Fibroblast of villous mesenchyme (primary cell): ENCODE measurements around the gene FBXW12. TPM values are rescaled to one million over a fixed set of nuclear protein-coding genes. Genes with fewer than 3 reads are reported as not detected.

Experiments
- DNase-seq: peaks from one replicate; pipeline ENCODE4 v3.0.0-alpha.2; 2010; ENCODE audit warnings: low read depth
- H3K4me3 ChIP-seq: 2 replicates; pipeline ENCODE4 v1.5.1; 2011; ENCODE audit warnings: low read depth, mild to moderate bottlenecking, low read length
- total RNA-seq: library from RNA; depleted of rRNA; stranded (reverse); fragments of >200 nt; gene quantifications from 2 replicates; pipeline ENCODE4 v1.2.3, GENCODE V29; 2012
- TF ChIP-seq, protein P1 (sequence below): IDR thresholded peaks from 2 replicates; pipeline ENCODE4 v1.5.1; 2012; ENCODE audit warnings: low read depth, mild to moderate bottlenecking, low read length; ENCODE audit not compliant: insufficient read depth

FBXW12 gene
- total RNA-seq, 1 donor: not detected

DNA sequence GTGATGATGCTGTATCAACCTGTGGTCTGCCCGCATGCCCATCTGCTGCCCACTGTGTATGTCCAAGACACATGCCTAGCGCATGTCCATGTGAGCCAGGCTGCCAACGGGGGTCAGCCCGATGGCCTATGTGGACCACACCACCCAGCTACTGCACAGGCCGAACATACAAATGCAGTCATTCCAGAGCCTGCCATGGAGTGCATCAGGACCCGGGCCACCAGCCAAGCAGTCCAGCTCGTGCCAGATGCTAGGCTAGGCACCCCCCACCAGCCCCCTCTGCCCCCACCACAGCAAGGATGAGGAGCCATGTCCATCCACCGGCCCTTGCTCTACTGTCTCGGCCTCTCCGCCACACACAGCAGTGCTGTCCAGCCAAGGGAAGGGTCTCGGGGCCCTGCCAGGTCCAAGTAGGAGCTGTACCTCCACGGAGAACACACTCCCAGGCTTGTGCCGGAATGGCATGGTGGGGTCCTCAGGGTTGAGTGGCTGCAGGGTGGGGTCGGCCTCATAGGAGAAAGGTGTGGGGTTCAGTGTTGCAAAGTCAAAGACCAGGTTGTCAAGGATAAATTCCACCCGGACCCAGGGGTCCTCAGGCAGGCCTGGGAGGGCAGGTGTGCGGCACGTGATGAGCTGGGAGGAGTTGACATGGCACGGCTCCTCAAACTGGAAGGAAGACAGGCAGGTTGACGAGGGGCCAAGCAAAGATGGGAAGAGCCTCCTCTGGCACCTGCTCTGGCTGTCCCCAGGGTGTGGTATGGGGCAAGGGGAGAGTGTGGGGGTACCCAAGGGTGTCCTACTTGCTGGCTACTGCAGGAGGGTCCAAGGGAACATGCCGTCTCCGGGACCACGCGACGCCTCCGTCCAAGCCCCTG lies 42.6 kb downstream of the FBXW12 start:
- TF ChIP-seq, protein P1, sequence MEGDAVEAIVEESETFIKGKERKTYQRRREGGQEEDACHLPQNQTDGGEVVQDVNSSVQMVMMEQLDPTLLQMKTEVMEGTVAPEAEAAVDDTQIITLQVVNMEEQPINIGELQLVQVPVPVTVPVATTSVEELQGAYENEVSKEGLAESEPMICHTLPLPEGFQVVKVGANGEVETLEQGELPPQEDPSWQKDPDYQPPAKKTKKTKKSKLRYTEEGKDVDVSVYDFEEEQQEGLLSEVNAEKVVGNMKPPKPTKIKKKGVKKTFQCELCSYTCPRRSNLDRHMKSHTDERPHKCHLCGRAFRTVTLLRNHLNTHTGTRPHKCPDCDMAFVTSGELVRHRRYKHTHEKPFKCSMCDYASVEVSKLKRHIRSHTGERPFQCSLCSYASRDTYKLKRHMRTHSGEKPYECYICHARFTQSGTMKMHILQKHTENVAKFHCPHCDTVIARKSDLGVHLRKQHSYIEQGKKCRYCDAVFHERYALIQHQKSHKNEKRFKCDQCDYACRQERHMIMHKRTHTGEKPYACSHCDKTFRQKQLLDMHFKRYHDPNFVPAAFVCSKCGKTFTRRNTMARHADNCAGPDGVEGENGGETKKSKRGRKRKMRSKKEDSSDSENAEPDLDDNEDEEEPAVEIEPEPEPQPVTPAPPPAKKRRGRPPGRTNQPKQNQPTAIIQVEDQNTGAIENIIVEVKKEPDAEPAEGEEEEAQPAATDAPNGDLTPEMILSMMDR: no peak
- H3K4me3 ChIP-seq: no peak overlapping the region
- no peak for DNase-seq

DNA sequence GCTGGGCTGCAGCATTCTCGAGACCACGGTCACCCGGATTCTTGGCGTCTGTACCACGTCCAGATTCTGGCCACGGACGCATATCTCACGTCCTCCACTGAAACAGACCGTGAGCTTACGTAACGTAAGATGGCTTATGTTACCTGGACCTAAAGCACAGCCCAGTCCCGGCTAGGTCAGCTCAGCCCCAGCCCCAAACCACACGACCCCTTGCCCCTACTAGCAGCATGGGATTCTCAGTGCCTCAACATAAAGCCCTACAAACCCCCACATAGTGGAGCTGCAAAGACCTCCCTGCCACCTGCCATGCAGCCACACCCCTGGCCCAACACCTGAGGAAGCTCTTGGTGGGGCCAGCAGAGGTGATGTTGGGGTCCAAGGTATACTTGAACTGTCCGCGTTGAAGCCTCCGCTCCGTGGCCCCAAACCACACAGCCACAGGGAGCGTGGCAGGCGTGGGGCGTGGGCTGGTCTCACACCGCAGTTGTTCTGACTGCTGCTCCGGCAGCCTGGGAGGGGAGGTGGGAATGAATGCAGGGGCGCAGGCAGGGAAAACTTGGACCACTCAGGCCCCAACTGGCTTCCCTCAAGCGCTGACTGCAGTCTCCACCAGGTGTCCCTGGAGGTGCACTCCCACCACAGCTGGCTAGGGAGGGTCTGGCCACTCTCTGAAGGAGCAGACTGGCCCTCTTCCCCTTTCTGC lies 43.4 kb downstream of the FBXW12 start:
- DNase-seq: no peak
- no peak overlapping the region for H3K4me3 ChIP-seq
- TF ChIP-seq, protein P1: peak; percentile 17

DNA sequence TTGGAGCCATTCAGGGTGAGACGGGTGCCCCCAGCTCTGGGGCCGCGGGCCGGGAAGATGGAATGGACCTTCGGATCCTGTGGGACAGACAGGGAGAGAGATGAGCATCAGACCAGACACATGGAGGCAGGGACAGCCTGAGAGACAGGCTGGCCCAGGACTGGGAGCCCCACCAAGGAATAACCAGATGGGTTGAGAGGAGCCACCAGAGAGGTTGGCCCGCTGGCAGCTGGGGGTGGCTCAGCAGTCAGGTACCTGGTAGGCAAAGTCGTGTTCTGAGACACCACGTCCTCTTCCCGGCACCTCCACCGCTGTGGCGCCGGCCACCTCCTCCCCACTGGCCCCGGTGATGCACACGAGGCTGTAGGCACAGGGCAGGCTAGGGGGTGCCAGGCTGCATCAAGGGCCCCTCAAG lies 44.1 kb downstream of the FBXW12 start:
- no peak overlapping the region for H3K4me3 ChIP-seq
- TF ChIP-seq, protein P1: no peak
- DNase-seq: no peak

DNA sequence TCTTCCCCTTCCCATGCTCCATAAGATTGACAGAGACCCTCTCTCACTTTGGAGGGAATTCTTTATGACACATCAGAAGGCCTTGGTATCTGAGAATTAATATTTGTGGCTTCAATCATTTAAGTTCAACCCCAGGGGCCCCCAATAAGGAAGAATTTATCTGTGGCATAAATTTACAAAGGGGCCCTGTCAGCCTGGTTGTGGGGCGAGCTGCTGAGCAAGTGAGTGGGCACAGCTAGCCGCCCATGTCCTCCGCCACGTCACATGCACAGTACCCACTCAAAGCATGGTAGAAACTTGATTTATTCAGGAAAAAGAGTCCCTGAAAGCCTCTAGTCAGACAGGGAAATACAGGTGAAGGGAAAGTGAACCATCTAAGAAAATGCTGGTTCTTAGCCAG lies 44.5 kb downstream of the FBXW12 start:
- no peak for DNase-seq
- TF ChIP-seq, protein P1: no peak
- no peak overlapping the region for H3K4me3 ChIP-seq

DNA sequence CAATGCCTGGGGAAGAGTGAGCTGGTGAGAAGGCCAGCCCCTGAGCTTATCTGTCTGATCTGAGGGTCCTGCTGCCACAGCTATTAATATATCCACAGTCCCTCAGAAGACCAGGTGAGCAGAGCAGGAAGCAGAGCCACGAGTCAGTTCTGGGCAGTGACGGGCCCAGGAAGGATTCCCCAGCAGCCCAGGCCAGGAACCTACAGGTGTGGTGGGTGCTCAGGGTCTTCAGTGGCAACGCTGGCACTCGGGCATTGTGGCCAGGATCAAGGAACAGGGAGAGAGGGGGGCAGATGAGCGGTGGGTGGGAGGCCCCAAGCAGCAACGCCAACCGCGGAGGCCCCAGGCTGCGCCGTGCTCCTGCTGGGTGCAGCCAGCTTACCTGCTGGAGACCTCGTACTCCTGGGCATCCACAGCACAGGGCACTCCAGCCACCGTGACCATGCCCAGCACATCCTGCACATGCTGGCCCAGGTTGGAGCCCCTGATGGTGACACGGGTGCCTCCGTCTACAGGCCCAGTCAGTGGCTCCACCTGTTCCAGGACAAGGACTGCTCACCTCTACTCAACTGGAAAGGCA lies 45.6 kb downstream of the FBXW12 start:
- DNase-seq: no peak
- TF ChIP-seq, protein P1: no peak
- no peak overlapping the region for H3K4me3 ChIP-seq

DNA sequence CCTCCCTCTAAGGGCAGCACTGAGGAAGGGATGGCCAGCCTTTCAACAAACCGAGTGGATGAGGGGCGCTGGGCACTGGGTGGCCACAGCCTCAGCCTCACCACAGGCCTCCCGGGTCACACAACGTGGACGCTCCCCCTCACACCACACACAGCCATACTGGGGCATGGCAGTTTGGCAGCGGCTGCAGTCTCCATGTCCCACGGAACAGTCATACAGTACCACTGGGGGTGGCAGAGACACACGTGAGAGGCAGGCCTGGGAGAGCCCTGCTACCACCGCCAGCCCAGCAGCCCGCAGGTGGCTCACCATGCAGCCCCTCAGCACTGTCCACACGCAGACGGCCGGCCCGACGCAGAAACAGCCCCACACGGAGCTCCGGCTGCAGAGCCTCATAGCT lies 46.1 kb downstream of the FBXW12 start:
- no peak for DNase-seq
- TF ChIP-seq, protein P1: no peak
- H3K4me3 ChIP-seq: no peak overlapping the region
